Measurements from ENCODE around the gene ABAT.

DNA sequence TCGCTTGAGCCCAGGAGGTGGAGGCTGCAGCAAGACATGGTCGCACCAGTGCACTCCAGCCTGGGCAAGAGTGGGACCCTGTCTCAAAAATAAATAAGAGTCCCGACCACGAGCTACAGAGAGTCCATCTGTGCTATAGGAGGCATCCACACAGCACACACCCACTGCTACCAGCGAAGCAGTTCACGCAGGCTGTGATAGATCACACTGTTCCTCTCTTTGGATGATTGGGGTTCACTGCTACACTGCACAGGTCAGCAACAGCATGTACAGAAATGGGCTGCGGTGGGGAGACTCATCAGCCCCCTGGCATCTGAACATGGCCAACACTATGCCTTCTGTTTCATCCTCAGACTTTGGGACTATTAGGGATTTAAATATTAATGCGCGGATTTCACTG lies 157.0 kb downstream of the ABAT start:
- TF ChIP-seq HOXB13 (CRISPR knock-in tag; IDR thresholded peaks at IDR 0.05; ENCODE audit: low read depth) (no peak), JUN (IDR thresholded peaks at IDR 0.05) (no peak), JUNB (IDR thresholded peaks at IDR 0.05) (no peak), EP300 (IDR thresholded peaks at IDR 0.05) (no peak), RNF2 (IDR thresholded peaks at IDR 0.05; ENCODE audit: borderline replicate concordance, low read depth) (no peak), HOXA7 (CRISPR knock-in tag; IDR thresholded peaks at IDR 0.05) (no peak), RCOR1 (IDR thresholded peaks at IDR 0.05; ENCODE audit: low read depth, low read length) (no peak), POLR2AphosphoS2 (conservative IDR thresholded peaks at IDR 0.05; ENCODE audit: low read length) (no peak), CEBPB (IDR thresholded peaks at IDR 0.05) (no peak), POLR2A (IDR thresholded peaks at IDR 0.05; ENCODE audit: low read length) (no peak)
- TF ChIP-seq, protein P1, sequence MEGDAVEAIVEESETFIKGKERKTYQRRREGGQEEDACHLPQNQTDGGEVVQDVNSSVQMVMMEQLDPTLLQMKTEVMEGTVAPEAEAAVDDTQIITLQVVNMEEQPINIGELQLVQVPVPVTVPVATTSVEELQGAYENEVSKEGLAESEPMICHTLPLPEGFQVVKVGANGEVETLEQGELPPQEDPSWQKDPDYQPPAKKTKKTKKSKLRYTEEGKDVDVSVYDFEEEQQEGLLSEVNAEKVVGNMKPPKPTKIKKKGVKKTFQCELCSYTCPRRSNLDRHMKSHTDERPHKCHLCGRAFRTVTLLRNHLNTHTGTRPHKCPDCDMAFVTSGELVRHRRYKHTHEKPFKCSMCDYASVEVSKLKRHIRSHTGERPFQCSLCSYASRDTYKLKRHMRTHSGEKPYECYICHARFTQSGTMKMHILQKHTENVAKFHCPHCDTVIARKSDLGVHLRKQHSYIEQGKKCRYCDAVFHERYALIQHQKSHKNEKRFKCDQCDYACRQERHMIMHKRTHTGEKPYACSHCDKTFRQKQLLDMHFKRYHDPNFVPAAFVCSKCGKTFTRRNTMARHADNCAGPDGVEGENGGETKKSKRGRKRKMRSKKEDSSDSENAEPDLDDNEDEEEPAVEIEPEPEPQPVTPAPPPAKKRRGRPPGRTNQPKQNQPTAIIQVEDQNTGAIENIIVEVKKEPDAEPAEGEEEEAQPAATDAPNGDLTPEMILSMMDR (IDR thresholded peaks at IDR 0.05): no peak
- TF ChIP-seq, protein P2, sequence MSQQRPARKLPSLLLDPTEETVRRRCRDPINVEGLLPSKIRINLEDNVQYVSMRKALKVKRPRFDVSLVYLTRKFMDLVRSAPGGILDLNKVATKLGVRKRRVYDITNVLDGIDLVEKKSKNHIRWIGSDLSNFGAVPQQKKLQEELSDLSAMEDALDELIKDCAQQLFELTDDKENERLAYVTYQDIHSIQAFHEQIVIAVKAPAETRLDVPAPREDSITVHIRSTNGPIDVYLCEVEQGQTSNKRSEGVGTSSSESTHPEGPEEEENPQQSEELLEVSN (IDR thresholded peaks at IDR 0.05; ENCODE audit: borderline replicate concordance, low read depth): no peak
